Stomach smooth muscle (tissue), 2 donors: ENCODE results near the gene PHLDB3.
"Not testable (repeated sequence)": the region's sequence is repeated elsewhere in the genome, so short reads cannot be mapped to it uniquely, and the experiment has no call there.

Experiments
- H3K27ac ChIP-seq: one replicate; pipeline ENCODE4 v1.7.0; 2013; ENCODE audit warnings: mild to moderate bottlenecking, low read length, inconsistent platforms
- H3K27me3 ChIP-seq, 2 donors: one replicate each; pipeline ENCODE4 v1.7.0; 2013; ENCODE audit warnings: low read length in 2 of 2; ENCODE audit not compliant: insufficient read depth in 2 of 2, control insufficient read depth in 1 of 2
- H3K36me3 ChIP-seq, 2 donors: one replicate each; pipeline ENCODE4 v1.7.0; 2013; ENCODE audit warnings: low read length in 2 of 2; ENCODE audit not compliant: control insufficient read depth in 2 of 2, insufficient read depth in 2 of 2
- H3K4me1 ChIP-seq: one replicate; pipeline ENCODE4 v1.7.0; 2013; ENCODE audit warnings: low read length; ENCODE audit not compliant: control insufficient read depth, insufficient read depth
- H3K4me3 ChIP-seq, 2 donors: one replicate each; pipeline ENCODE4 v1.7.0; 2013; ENCODE audit warnings: low read length in 2 of 2
- H3K9ac ChIP-seq, 2 donors: one replicate each; pipeline ENCODE4 v1.7.0; 2013; ENCODE audit warnings: low read length in 2 of 2, mild to moderate bottlenecking in 1 of 2
- H3K9me3 ChIP-seq, 2 donors: one replicate each; pipeline ENCODE4 v1.7.0; 2013; ENCODE audit warnings: low read length in 2 of 2; ENCODE audit not compliant: control insufficient read depth in 2 of 2
- donor health status: healthy.
- donor health status: Pancreatic carcinoma.

Gene PHLDB3

DNA sequence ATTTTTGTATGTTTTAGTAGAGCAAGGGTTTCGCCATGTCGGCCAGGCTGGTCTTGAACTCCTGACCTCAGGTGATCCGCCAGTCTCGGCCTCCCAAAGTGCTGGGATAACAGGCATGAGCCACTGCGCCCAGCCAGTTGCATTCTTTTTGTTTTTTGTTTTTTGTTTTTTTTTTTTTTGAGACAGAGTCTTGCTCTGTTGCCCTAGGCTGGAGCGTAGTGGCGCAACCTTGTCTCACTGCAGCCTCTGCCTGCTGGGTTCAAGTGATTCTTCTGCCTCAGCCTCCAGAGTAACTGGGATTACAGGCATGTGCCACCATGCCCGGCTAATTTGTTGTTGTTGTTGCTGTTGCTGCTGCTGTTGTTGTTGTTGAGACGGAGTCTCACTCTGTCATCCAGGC, 60.5 kb downstream of the PHLDB3 start:
- not testable (repeated sequence) for H3K4me1 ChIP-seq, H3K9ac ChIP-seq, H3K27me3 ChIP-seq, H3K36me3 ChIP-seq, H3K4me3 ChIP-seq, H3K9me3 ChIP-seq, H3K27ac ChIP-seq

DNA sequence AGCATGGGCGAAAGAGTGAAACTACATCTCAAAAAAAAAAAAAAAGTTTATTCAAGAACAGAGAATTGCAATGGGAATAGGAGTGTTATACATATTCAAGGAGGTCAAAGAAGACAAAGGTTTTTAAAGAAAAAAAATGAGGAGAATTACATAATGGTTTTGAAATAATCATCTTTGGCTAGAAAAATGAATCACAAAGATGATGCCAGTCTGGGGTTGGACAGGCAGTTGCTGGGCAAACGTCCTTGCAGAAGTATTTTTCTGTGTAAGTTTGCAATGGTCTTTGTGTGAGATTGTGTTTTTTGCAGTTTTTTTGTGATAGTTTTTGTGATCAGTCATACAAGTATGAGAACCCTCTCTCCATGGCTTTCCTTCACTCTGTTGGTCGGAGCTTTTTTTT, 62.8 kb downstream of the PHLDB3 start:
- Histone ChIP-seq H3K9ac (no peak overlapping the region), H3K9me3 (no peaks in the 10 kb centered on the region), H3K4me3 (no peak overlapping the region), H3K36me3 (no peaks in the 10 kb centered on the region), H3K27me3 (peaks cover 0 to 2% of the 10 kb centered on the region in 2 donors), H3K27ac (no peak overlapping the region), H3K4me1 (no peaks in the 10 kb centered on the region)

- H3K27ac ChIP-seq, result no peak overlapping the region
- H3K4me1 ChIP-seq, result no peaks in the 10 kb centered on the region
- no peak overlapping the region for H3K9ac ChIP-seq
- peaks cover 0 to 2% of the 10 kb centered on the region in 2 donors for H3K27me3 ChIP-seq
- H3K36me3 ChIP-seq, result no peaks in the 10 kb centered on the region
- no peaks in the 10 kb centered on the region for H3K9me3 ChIP-seq
- no peak overlapping the region for H3K4me3 ChIP-seq
Measured at GRCh38 chr19:43439709-43440063, 64.9 kb downstream of the PHLDB3 start.

DNA sequence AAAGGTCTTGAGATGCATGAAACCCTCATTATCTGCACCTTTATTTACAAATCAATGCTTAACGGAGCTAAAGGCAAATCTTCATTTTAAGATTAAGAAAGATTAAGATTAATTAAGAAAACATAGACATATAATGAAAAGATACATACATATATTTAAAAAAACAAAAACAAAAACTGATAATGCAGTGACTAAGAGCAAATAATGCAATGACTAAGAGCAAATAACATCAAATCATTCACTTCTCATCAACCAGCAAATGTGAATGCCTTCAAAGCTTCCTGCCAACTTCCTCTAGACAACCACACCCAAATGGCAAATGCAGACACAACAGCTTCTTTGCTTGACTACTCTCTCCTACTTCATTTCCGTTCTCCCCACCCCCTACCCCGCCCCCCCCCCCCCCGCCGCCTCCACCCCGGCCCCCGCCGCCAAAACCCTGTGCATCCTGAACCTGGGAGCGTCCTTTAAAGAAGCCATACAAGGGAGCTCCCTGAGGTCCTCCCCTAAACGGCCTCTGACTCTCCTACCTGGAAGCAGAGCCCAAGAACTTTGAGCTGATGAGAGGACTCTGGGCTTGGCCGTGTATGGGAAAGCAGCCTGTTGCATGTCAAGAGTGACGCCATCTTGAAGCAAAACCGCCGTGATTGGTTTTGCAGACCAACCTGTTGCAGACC, 65.4 kb downstream of the PHLDB3 start:
- Histone ChIP-seq H3K4me1 (no peaks in the 10 kb centered on the region), H3K9ac (no peak overlapping the region), H3K9me3 (no peaks in the 10 kb centered on the region), H3K27me3 (peaks cover 0 to 2% of the 10 kb centered on the region in 2 donors), H3K4me3 (no peak overlapping the region), H3K27ac (no peak overlapping the region), H3K36me3 (no peaks in the 10 kb centered on the region)

DNA sequence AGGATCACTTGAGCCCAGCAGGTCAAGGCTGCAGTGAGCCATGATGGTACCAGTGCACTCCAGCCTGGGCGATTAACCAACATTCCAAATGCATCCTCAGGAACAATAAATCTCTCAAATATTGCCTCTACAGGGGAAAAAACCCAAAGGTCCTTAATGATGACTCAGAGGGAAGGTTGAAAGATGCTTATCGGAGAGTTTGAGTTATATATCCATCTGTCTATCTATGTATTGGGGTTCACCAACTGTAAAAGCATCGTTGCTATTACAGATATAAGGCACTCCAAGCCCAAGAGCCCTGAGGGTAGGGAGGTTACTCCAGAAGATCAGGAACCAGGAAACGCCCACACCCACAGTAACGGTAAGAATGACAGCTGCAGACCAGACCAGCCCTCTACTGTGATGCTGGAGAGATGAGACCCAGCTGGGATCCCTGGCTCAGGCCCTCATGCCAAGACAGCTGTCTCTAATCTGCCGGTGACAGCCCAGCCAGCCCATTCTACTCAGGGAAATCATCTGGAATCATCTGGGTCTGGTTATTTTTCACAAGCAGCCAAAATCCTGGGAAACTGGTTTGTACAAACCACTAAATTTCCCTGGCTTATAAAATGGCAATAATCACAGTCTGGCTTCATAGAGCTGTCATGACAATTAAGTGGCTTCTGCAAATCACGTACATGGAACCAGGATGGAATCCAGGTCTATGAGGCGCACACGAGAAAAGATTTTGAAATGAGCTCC, 66.1 kb downstream of the PHLDB3 start:
- Histone ChIP-seq H3K9me3 (no peaks in the 10 kb centered on the region), H3K27ac (no peak overlapping the region), H3K4me1 (no peaks in the 10 kb centered on the region), H3K9ac (no peak overlapping the region), H3K27me3 (peaks cover 0 to 2% of the 10 kb centered on the region in 2 donors), H3K36me3 (no peaks in the 10 kb centered on the region), H3K4me3 (no peak overlapping the region)

DNA sequence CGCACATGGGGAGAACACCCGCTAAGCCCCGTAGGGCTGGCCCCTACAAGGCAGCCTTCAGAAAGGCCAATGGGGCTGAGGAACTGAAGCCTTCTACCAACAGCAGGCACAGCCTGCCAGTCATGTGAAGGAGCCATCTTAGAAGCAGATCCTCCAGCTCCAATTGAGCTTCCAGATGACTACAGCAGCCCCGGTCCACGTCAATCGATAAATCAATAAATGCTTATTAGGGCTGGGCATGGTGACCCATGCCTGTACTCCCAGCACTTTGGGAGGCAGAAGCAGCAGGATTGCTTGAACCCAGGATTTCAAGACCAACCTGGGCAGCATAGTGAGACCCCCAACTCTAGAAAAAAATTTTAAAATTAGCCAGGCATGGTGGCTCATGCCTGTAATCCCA, 66.8 kb downstream of the PHLDB3 start:
- Histone ChIP-seq H3K9ac (no peak overlapping the region), H3K27ac (no peak overlapping the region), H3K36me3 (no peaks in the 10 kb centered on the region), H3K4me3 (no peak overlapping the region), H3K9me3 (no peaks in the 10 kb centered on the region), H3K27me3 (peaks cover 0 to 2% of the 10 kb centered on the region in 2 donors), H3K4me1 (no peaks in the 10 kb centered on the region)

GRCh38 chr19:43437284-43437683, 67.3 kb downstream of the PHLDB3 start:
- H3K27ac ChIP-seq, result not testable (repeated sequence)

DNA sequence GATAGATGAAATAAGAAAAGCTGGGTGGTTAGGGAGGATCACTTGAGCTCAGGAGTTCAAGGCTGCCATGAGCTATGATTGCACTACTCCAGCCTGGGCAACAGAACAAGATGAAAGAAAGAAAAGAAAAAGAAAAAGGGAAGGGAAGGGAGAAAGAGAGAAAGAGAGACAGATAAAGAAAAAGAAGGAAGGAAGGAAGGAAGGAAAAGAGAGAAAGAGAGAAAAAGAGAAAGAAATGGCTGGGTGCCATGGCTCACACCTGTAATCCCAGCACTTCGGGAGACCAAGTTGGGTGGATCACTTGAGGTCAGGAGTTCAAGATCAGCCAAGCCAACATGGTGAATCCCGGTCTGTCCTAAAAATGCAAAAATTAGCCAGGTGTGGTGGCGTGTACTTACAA, 68.8 kb downstream of the PHLDB3 start:
- Histone ChIP-seq H3K36me3 (no peaks in the 10 kb centered on the region), H3K27me3 (peaks cover 0 to 2% of the 10 kb centered on the region in 2 donors), H3K4me1 (no peaks in the 10 kb centered on the region), H3K27ac (no peak overlapping the region), H3K9ac (no peak overlapping the region), H3K9me3 (no peaks in the 10 kb centered on the region), H3K4me3 (no peak overlapping the region)

More at GRCh38 chr19:43437284-43437683, 67.3 kb downstream of the PHLDB3 start:
- not testable (repeated sequence) for H3K36me3 ChIP-seq, H3K9ac ChIP-seq, H3K9me3 ChIP-seq, H3K4me1 ChIP-seq, H3K4me3 ChIP-seq, H3K27me3 ChIP-seq

DNA sequence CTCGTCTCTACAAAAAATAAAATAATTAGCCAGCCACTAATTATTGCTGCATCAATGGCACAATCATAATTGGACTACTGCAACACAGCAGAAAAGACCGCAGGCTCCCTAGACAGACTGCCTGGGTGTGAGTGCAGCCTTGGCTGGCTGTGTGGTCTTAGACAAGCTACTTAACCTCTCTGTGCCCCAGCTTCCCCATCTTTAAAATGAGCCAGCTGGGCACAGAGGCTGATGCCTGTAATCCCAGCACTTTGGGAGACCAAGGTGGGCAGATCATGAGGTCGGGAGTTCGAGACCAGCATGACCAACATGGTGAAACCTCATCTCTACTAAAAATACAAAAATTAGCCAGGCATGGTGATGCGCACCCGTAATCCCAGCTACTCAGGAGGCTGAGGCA, 70.9 kb downstream of the PHLDB3 start:
- no peaks in the 10 kb centered on the region for H3K4me1 ChIP-seq
- H3K9me3 ChIP-seq, result no peaks in the 10 kb centered on the region
- no peak overlapping the region for H3K27ac ChIP-seq
- H3K9ac ChIP-seq, result no peak overlapping the region
- no peaks in the 10 kb centered on the region for H3K36me3 ChIP-seq
- H3K4me3 ChIP-seq, result no peak overlapping the region
- H3K27me3 ChIP-seq, result peaks cover 0 to 2% of the 10 kb centered on the region in 2 donors

DNA sequence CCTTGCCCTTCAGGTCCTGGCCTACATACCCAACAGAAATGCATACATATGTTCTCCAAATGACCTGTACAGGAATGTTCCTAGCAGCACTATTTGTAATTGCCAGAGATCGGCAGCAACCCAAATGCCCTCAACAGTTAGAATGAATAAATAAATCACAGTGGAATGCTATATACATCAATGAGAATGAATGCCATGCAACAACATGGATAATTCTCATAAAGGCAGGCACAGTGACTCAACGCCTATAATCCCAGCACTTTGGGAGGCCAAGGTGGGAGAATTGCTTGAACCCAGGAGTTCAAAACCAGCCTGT, 71.2 kb downstream of the PHLDB3 start:
- Histone ChIP-seq H3K4me1 (no peaks in the 10 kb centered on the region), H3K4me3 (no peak overlapping the region), H3K27ac (no peak overlapping the region), H3K9ac (no peak overlapping the region), H3K9me3 (no peaks in the 10 kb centered on the region), H3K36me3 (no peaks in the 10 kb centered on the region), H3K27me3 (peaks cover 0 to under 1% of the 10 kb centered on the region in 2 donors)

DNA sequence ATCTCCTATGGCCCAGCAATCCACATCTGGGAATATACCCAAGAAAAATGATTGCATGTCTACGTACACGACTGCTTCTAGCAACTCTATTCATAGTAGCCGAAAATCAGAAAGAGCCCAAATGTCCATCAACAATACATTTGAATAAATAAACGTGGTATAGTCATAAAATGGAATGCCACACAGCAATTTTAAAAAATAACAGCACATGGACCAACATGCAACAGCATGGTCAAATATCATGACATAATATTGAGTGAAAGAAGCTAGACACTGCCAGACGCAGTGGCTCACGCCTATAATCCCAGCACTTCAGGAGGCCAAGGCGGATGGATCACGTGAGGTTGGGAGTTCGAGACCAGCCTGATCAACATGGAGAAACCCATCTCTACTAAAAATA, 73.6 kb downstream of the PHLDB3 start:
- Histone ChIP-seq H3K4me1 (no peaks in the 10 kb centered on the region), H3K27me3 (no peaks in the 10 kb centered on the region), H3K9me3 (no peaks in the 10 kb centered on the region), H3K4me3 (no peak overlapping the region), H3K36me3 (no peaks in the 10 kb centered on the region), H3K9ac (no peak overlapping the region), H3K27ac (no peak overlapping the region)
